ENCODE measurements around the gene MAP3K5. TPM values are rescaled to one million over a fixed set of nuclear protein-coding genes. Genes with fewer than 3 reads are reported as not detected.
A peak's percentile ranks its signal among the peaks of the same experiment; 100 is the strongest.

The MAP3K5 gene
- total RNA-seq, 1 experiment from 2014 or later = 15.8 TPM

- Mint-ChIP-seq H3K27ac (ENCODE audit: unreplicated experiment) (no peak overlapping the region), H3K27me3 (ENCODE audit: unreplicated experiment) (no peaks in the 10 kb centered on the region), H3K4me1 (ENCODE audit: low read depth, unreplicated experiment) (peaks cover 7% of the 10 kb centered on the region), H3K36me3 (ENCODE audit: insufficient read depth, unreplicated experiment) (peaks cover 17% of the 10 kb centered on the region), H3K9me3 (ENCODE audit: low read depth, unreplicated experiment) (no peaks in the 10 kb centered on the region), H3K4me3 (ENCODE audit: low read depth, unreplicated experiment) (no peak overlapping the region)
- no TSS peak for BruUV-seq (replicated peaks)
- no peak for TF ChIP-seq CTCF (IDR thresholded peaks at IDR 0.05; ENCODE audit: unreplicated experiment)
- DNase-seq = no peak
- CTCF ChIA-PET = no interaction called here
- intact Hi-C loops (cut with micrococcal nuclease; ENCODE audit: unreplicated experiment) = no loop called here
Measured at GRCh38 chr6:136633355-136633754, 158.9 kb downstream of the MAP3K5 start.

- no peak overlapping the region for H3K4me3 Mint-ChIP-seq (ENCODE audit: low read depth, unreplicated experiment)
- peaks cover 6% of the 10 kb centered on the region for H3K36me3 Mint-ChIP-seq (ENCODE audit: insufficient read depth, unreplicated experiment)
- H3K9me3 Mint-ChIP-seq (ENCODE audit: low read depth, unreplicated experiment) = no peaks in the 10 kb centered on the region
- no peaks in the 10 kb centered on the region for H3K27me3 Mint-ChIP-seq (ENCODE audit: unreplicated experiment)
- intact Hi-C loops (cut with micrococcal nuclease; ENCODE audit: unreplicated experiment) = no loop called here
- no peak overlapping the region for H3K27ac Mint-ChIP-seq (ENCODE audit: unreplicated experiment)
- peak; percentile 8 for DNase-seq
- BruUV-seq (replicated peaks) = no TSS peak
- TF ChIP-seq CTCF (IDR thresholded peaks at IDR 0.05; ENCODE audit: unreplicated experiment) = no peak
- peaks cover 7% of the 10 kb centered on the region for H3K4me1 Mint-ChIP-seq (ENCODE audit: low read depth, unreplicated experiment)
- CTCF ChIA-PET = interaction anchor here (0.6 kb wide), 1 partner anchor 139 kb away, joined by 3 read pairs; no protein-coding TSS in a partner anchor
Measured at GRCh38 chr6:136628996-136629395, 163.3 kb downstream of the MAP3K5 start.

- Mint-ChIP-seq H3K27ac (ENCODE audit: unreplicated experiment) (no peak overlapping the region), H3K36me3 (ENCODE audit: insufficient read depth, unreplicated experiment) (peaks cover 12% of the 10 kb centered on the region), H3K27me3 (ENCODE audit: unreplicated experiment) (no peaks in the 10 kb centered on the region), H3K4me1 (ENCODE audit: low read depth, unreplicated experiment) (peaks cover 7% of the 10 kb centered on the region), H3K9me3 (ENCODE audit: low read depth, unreplicated experiment) (no peaks in the 10 kb centered on the region), H3K4me3 (ENCODE audit: low read depth, unreplicated experiment) (no peak overlapping the region)
- intact Hi-C loops (cut with micrococcal nuclease; ENCODE audit: unreplicated experiment) = no loop called here
- BruUV-seq (replicated peaks) = no TSS peak
- CTCF ChIA-PET = no interaction called here
- DNase-seq = no peak
- no peak for TF ChIP-seq CTCF (IDR thresholded peaks at IDR 0.05; ENCODE audit: unreplicated experiment)
Measured at GRCh38 chr6:136627191-136627590, 165.1 kb downstream of the MAP3K5 start.

- Mint-ChIP-seq H3K27me3 (ENCODE audit: unreplicated experiment) (no peaks in the 10 kb centered on the region), H3K36me3 (ENCODE audit: insufficient read depth, unreplicated experiment) (peaks cover 12% of the 10 kb centered on the region), H3K4me1 (ENCODE audit: low read depth, unreplicated experiment) (peaks cover 7% of the 10 kb centered on the region), H3K27ac (ENCODE audit: unreplicated experiment) (no peak overlapping the region), H3K9me3 (ENCODE audit: low read depth, unreplicated experiment) (no peaks in the 10 kb centered on the region), H3K4me3 (ENCODE audit: low read depth, unreplicated experiment) (no peak overlapping the region)
- no TSS peak for BruUV-seq (replicated peaks)
- no peak for DNase-seq
- CTCF ChIA-PET = no interaction called here
- intact Hi-C loops (cut with micrococcal nuclease; ENCODE audit: unreplicated experiment) = no loop called here
- no peak for TF ChIP-seq CTCF (IDR thresholded peaks at IDR 0.05; ENCODE audit: unreplicated experiment)
Measured at GRCh38 chr6:136625293-136625692, 167.0 kb downstream of the MAP3K5 start.
